ENCODE measurements around the gene ZDHHC14. TPM values are rescaled to one million over a fixed set of nuclear protein-coding genes. Genes with fewer than 3 reads are reported as not detected.

The ZDHHC14 gene
- total RNA-seq, 4 donors from 2014 or later: 6.2 to 20.6 (median 15.1) TPM

DNA sequence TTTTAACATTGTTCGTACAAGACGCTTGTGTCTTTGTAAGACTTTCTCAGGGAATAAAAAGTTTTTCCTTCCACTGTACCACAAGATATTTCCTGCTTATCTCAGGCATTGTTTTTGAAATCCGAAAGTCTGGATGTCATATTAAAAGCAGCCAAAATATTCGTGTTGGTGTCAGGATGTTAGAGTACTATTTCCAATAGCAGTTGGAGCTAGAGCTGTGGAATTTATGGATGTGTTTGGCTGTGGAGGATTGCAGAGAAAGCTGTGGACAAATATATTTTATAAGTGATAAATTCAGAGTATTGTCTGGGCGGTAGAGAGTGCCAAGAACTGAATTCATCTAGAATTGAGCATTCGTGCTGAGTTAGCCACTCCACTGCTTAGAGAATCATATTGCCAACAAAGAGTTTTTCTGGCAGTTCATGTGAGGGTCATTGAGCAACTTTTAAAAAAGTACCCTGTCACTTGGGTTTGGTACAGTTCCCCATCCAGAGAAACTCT, 57.7 kb downstream of the ZDHHC14 start:
- H3K4me1 ChIP-seq: no peaks in the 10 kb centered on the region
- H3K27me3 ChIP-seq: no peaks in the 10 kb centered on the region
- H3K4me3 ChIP-seq (replicated peaks in 1 of 3): no peak overlapping the region
- TF ChIP-seq, protein P1, sequence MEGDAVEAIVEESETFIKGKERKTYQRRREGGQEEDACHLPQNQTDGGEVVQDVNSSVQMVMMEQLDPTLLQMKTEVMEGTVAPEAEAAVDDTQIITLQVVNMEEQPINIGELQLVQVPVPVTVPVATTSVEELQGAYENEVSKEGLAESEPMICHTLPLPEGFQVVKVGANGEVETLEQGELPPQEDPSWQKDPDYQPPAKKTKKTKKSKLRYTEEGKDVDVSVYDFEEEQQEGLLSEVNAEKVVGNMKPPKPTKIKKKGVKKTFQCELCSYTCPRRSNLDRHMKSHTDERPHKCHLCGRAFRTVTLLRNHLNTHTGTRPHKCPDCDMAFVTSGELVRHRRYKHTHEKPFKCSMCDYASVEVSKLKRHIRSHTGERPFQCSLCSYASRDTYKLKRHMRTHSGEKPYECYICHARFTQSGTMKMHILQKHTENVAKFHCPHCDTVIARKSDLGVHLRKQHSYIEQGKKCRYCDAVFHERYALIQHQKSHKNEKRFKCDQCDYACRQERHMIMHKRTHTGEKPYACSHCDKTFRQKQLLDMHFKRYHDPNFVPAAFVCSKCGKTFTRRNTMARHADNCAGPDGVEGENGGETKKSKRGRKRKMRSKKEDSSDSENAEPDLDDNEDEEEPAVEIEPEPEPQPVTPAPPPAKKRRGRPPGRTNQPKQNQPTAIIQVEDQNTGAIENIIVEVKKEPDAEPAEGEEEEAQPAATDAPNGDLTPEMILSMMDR (IDR thresholded peaks at IDR 0.05): no peak
- TF ChIP-seq POLR2A (IDR thresholded peaks at IDR 0.05): no peak
- H3K36me3 ChIP-seq: no peaks in the 10 kb centered on the region
- intact Hi-C loops (cut with DNase I): no loop called here
- H3K9me3 ChIP-seq: no peaks in the 10 kb centered on the region
- peak overlapping the region in 1 of 3 donors; percentile 47 for H3K27ac ChIP-seq
- DNase-seq: no peak
- 50 to 52% methylated on average over 6 of the region's 6 CpGs for WGBS, 2 donors

DNA sequence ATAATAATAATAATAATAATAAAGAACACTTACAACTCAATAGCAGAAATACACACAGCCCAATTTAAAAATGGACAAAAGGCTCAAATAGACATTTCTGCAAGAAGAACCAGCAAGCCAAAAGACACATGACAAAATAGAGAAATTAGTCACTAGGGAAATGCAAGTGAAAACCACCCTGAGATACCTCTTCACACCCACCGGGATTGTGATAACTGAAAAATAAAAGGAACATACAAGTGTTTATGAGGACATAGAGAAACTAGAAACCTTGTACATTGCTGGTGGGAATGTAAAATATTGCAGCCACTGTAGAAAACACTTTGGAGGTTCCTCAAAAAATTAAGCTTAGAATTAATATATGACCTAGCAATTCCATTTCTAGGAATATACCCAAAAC, 59.2 kb downstream of the ZDHHC14 start:
- no peak for DNase-seq
- WGBS, 2 donors: 80 to 95% methylated on average over 1 of the region's 1 CpG
- no peaks in the 10 kb centered on the region for H3K9me3 ChIP-seq
- intact Hi-C loops (cut with DNase I): no loop called here
- H3K4me3 ChIP-seq (replicated peaks in 1 of 3): no peak overlapping the region
- H3K4me1 ChIP-seq: no peaks in the 10 kb centered on the region
- H3K36me3 ChIP-seq: no peaks in the 10 kb centered on the region
- no peaks in the 10 kb centered on the region for H3K27me3 ChIP-seq
- H3K27ac ChIP-seq: no peak overlapping the region
- TF ChIP-seq, protein P1 (IDR thresholded peaks at IDR 0.05): no peak
- no peak for TF ChIP-seq POLR2A (IDR thresholded peaks at IDR 0.05)

DNA sequence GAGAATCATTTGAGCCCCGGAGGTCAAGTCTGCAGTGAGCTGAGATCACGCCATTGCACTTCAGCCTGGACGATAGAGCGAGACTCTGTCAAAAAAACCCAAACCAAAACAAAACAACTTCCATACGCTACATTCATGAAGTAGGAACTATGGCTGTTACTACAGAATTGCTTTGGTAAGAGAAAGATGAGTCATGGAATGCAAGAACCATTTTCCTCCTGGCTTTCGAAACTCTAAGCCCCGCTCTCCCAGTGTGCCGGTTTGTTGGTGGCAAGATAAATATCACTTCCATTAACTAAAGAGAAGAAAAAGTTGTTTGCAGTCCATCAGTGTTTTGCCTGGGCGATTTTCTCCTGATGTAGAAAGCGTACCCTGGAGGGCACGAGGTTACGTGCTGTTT, 61.3 kb downstream of the ZDHHC14 start:
- DNase-seq: no peak
- Histone ChIP-seq H3K4me3 (replicated peaks in 1 of 3) (no peak overlapping the region), H3K36me3 (no peaks in the 10 kb centered on the region), H3K27me3 (no peaks in the 10 kb centered on the region), H3K9me3 (no peaks in the 10 kb centered on the region), H3K27ac (no peak overlapping the region), H3K4me1 (no peaks in the 10 kb centered on the region)
- TF ChIP-seq, protein P1 (IDR thresholded peaks at IDR 0.05): no peak
- TF ChIP-seq POLR2A (IDR thresholded peaks at IDR 0.05): no peak
- WGBS, 2 donors: 81 to 88% methylated on average over 12 of the region's 12 CpGs
- intact Hi-C loops (cut with DNase I): no loop called here

DNA sequence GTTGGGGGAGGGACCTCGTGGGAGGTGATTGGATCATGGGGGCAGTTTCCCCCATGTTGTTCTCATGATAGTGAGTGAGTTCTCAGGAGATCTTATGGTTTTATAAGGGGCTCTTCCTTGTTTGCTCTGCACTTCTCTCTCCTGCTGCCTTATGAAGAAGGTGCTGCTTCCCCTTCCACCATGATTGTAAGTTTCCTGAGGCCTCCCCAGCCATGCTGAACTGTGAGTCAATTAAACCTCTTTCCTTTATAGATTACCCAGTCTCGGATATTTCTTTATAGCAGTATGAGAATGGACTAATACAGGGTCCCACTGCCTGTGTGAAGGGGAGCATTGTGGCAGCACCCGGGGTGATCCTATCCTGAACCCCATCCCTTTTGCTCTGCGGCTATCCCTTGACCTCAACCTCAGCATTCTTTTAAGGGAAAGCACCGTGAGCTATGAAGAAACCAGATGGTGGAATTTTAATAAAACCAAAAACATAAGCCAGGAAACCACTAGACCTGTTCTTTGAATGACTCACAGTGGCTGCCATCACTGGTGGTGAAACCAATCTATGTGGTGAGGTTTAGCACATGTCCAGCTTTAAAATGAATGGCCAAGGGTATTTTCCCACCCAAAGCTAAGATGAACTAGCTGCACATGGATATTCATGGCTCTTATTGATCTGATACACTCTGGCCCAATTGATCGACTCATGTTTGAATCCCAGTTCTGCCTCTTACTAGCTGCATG, 62.2 kb downstream of the ZDHHC14 start:
- no peaks in the 10 kb centered on the region for H3K27me3 ChIP-seq
- no peak for DNase-seq
- intact Hi-C loops (cut with DNase I): no loop called here
- no peaks in the 10 kb centered on the region for H3K36me3 ChIP-seq
- WGBS, 2 donors: 77 to 96% methylated on average over 6 of the region's 6 CpGs
- no peak overlapping the region for H3K27ac ChIP-seq
- H3K9me3 ChIP-seq: no peaks in the 10 kb centered on the region
- TF ChIP-seq POLR2A (IDR thresholded peaks at IDR 0.05): no peak
- TF ChIP-seq, protein P1 (IDR thresholded peaks at IDR 0.05): no peak
- no peak overlapping the region for H3K4me3 ChIP-seq (replicated peaks in 1 of 3)
- H3K4me1 ChIP-seq: no peaks in the 10 kb centered on the region

DNA sequence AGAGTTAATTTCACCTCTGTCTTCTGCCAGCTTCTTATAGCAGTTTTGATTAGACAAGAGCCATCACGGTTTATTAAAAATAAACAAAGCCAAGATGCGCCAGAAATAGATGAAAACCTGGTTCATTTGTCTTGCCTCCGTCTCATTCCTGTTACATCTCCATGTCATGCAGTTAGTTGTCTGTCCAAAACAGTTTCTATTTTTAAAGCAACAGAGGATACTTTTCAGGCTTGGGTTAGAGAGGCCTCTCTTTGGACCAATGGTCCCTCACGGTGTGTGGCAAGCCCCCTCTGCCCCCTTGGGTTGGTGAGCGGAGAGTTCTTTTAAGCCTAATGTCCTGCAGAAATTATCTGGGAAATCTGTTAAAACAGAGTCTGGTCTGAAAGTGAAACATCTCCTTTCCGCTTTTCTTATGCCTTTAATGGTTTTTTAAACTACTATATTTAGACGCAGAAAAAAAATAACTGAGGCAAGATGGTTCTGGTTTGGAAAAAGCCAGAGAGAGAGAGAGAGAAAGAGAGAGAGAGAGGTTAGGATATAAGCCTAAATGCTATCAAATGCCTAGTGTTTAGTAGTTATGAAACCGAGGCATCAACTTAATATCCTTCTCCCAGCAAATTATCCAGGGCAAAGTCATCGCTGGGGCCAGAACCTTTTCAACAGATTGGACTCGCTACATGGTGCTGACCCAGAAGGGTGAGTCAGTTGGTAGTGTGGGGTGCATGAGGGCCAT, 64.5 kb downstream of the ZDHHC14 start:
- intact Hi-C loops (cut with DNase I): no loop called here
- DNase-seq: no peak
- Histone ChIP-seq H3K4me3 (replicated peaks in 1 of 3) (no peak overlapping the region), H3K4me1 (no peaks in the 10 kb centered on the region), H3K9me3 (no peaks in the 10 kb centered on the region), H3K27me3 (no peaks in the 10 kb centered on the region), H3K36me3 (no peaks in the 10 kb centered on the region), H3K27ac (no peak overlapping the region)
- 69 to 74% methylated on average over 10 of the region's 10 CpGs for WGBS, 2 donors
- TF ChIP-seq, protein P1 (IDR thresholded peaks at IDR 0.05): no peak
- TF ChIP-seq POLR2A (IDR thresholded peaks at IDR 0.05): no peak

Data from thyroid gland (tissue), 4 donors.